A673 (cell line): ENCODE data around the gene PARP16. TPM values are rescaled to one million over a fixed set of nuclear protein-coding genes. Genes with fewer than 3 reads are reported as not detected.

Source experiments
- BruUV-seq: library from RNA; stranded (reverse); fragments of 400-500 nt; replicated peaks from 2 replicates; lab custom pipeline; 2021; lab: Mats Ljungman, UMichigan
- CTCF ChIA-PET: fragments of 300-600 bp; sonication (Branson Sonifier 250); formaldehyde crosslinking; loops from one replicate; lab custom pipeline; 2022; ENCODE audit warnings: antibody characterized with exemption; lab: Charles Lee
- POLR2A ChIA-PET: fragments of 300-600 bp; sonication (Branson Sonifier 250); formaldehyde crosslinking; loops from one replicate; lab custom pipeline; 2022; ENCODE audit warnings: antibody characterized with exemption; ENCODE audit not compliant: low non-redundant PET; lab: Charles Lee
- DNase-seq: peaks from one replicate; pipeline ENCODE4 v3.0.0-alpha.2; 2015; ENCODE audit warnings: low spot score
- H3K27ac ChIP-seq: fragments of 200-600 bp; sonication (generic); 2 replicates; pipeline ENCODE4 v1.5.1; 2016; ENCODE audit warnings: mixed run types, low read depth, mild to moderate bottlenecking, mixed read lengths, antibody characterized with exemption, low read length; ENCODE audit not compliant: poor library complexity, severe bottlenecking
- H3K27me3 ChIP-seq: fragments of 200-600 bp; sonication (generic); replicated peaks from 2 replicates; pipeline ENCODE4 v1.6.1; 2017; ENCODE audit warnings: mixed run types, low read depth, mild to moderate bottlenecking, mixed read lengths, antibody characterized with exemption, low read length; ENCODE audit not compliant: insufficient read depth, poor library complexity
- H3K36me3 ChIP-seq: fragments of 200-600 bp; sonication (generic); 2 replicates; pipeline ENCODE4 v1.6.1; 2016; ENCODE audit warnings: mixed run types, mild to moderate bottlenecking, mixed read lengths, antibody characterized with exemption, low read length; ENCODE audit not compliant: insufficient read depth, poor library complexity, severe bottlenecking
- H3K4me1 ChIP-seq: fragments of 200-600 bp; sonication (generic); 2 replicates; pipeline ENCODE4 v1.6.1; 2017; ENCODE audit warnings: mixed run types, mild to moderate bottlenecking, mixed read lengths, antibody characterized with exemption, low read length; ENCODE audit not compliant: insufficient read depth, poor library complexity, severe bottlenecking
- H3K4me3 ChIP-seq: fragments of 200-600 bp; sonication (generic); 2 replicates; pipeline ENCODE4 v1.5.1; 2016; ENCODE audit warnings: low read depth, mixed run types, mild to moderate bottlenecking, mixed read lengths, low read length; ENCODE audit not compliant: poor library complexity, severe bottlenecking
- H3K9me3 ChIP-seq: fragments of 200-600 bp; sonication (generic); 2 replicates; pipeline ENCODE4 v1.6.1; 2016; ENCODE audit warnings: mixed run types, low read depth, mild to moderate bottlenecking, mixed read lengths, antibody characterized with exemption, low read length; ENCODE audit not compliant: poor library complexity, severe bottlenecking
- CTCF ChIP-seq: fragments of 300-800, 200-600 bp; sonication (generic); conservative IDR thresholded peaks from 2 replicates; pipeline ENCODE4 v1.5.1; 2017; ENCODE audit warnings: low read depth, mild to moderate bottlenecking, antibody characterized with exemption, low read length, moderate library complexity, mixed read lengths
- EZH2 ChIP-seq: fragments of 200-600 bp; sonication (generic); IDR thresholded peaks from 2 replicates; pipeline ENCODE4 v1.6.1; 2017; ENCODE audit warnings: borderline replicate concordance, low read depth, mild to moderate bottlenecking, mixed read lengths, antibody characterized with exemption, low read length; ENCODE audit not compliant: poor library complexity, severe bottlenecking
- intact Hi-C: fragments of 100-400 bp; cut with micrococcal nuclease; formaldehyde crosslinking; loops from one replicate; pipeline ENCODE4 v1.10.0; 2022; ENCODE audit not compliant: unreplicated experiment
- total RNA-seq: library from RNA; stranded (reverse); gene quantifications from 2 replicates; pipeline ENCODE4 v1.2.3, GENCODE V29; 2021

PARP16 gene
- total RNA-seq, 1 experiment from 2014 or later, result 5.7 TPM

DNA sequence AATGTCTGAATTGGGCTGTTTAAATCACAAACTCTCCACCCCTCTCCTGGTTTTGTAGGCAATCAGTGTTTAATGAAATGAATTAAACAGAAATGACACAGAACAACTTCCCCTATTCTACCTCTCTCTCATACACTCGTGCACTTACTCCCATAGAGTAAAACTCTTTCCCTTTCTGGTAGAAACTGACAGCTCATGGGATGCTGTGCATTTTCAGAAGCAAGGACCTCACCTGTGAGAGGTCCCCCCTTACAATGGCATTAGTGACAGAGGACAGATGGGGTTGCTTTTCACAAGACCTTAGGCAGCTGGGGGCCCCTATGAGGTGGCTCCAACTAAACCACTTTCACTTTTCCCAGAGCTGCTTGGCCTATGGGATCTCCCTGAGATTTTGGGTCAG, 31.9 kb downstream of the PARP16 start:
- CTCF ChIA-PET, result no interaction called here
- POLR2A ChIA-PET, result interaction anchor here (0.6 kb wide), 1 partner anchor 32 kb away, joined by 10 read pairs; the partner anchor contains the start of gene PARP16

GRCh38 chr15:65254356-65254755, 32.3 kb downstream of the PARP16 start:
- Histone ChIP-seq H3K27me3 (no peaks in the 10 kb centered on the region), H3K27ac (no peak overlapping the region), H3K4me3 (no peak overlapping the region), H3K36me3 (no peaks in the 10 kb centered on the region), H3K9me3 (no peaks in the 10 kb centered on the region), H3K4me1 (no peaks in the 10 kb centered on the region)
- ChIA-PET POLR2A (interaction anchor here (0.6 kb wide), 1 partner anchor 32 kb away, joined by 10 read pairs; the partner anchor contains the start of gene PARP16), CTCF (no interaction called here)
- DNase-seq, result no peak
- TF ChIP-seq EZH2 (no peak), CTCF (no peak)
- intact Hi-C loops, result no loop called here
- no TSS peak for BruUV-seq

More for the DNA sequence above, 31.9 kb downstream of the PARP16 start:
- no peak for TF ChIP-seq CTCF
- TF ChIP-seq EZH2, result no peak
- Histone ChIP-seq H3K9me3 (no peaks in the 10 kb centered on the region), H3K4me3 (no peak overlapping the region), H3K4me1 (no peaks in the 10 kb centered on the region), H3K27me3 (no peaks in the 10 kb centered on the region), H3K27ac (no peak overlapping the region), H3K36me3 (no peaks in the 10 kb centered on the region)
- intact Hi-C loops, result no loop called here
- no TSS peak for BruUV-seq
- no peak for DNase-seq

DNA sequence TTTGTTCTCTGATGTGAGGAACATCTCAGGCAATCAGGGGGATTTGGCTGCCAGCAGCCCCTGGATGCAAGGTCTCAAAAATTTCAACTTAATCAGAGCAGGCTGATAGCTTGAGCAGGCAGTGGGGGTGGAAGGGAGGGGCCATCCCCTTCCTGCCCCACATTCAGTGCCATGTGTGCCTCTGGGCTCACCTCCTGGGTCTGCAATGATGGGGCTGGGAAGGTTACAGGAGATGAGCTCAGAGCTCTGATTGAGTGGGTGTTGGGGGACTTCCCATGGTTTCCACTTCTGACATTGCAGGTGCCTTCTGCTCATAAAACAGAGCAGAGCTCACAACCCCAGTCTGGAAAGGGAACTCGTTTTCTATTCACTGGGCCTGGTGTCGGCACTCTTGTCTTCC, 37.0 kb downstream of the PARP16 start:
- H3K27ac ChIP-seq, result no peak overlapping the region
- H3K4me3 ChIP-seq, result no peak overlapping the region
- no peaks in the 10 kb centered on the region for H3K9me3 ChIP-seq
- H3K4me1 ChIP-seq, result no peaks in the 10 kb centered on the region
- intact Hi-C loops, result no loop called here
- ChIA-PET POLR2A (no interaction called here), CTCF (no interaction called here)
- BruUV-seq, result no TSS peak
- H3K27me3 ChIP-seq, result no peaks in the 10 kb centered on the region
- H3K36me3 ChIP-seq, result no peaks in the 10 kb centered on the region
- no peak for DNase-seq
- TF ChIP-seq EZH2 (no peak), CTCF (no peak)
